Dedifferentiated amniotic fluid mesenchymal stem cell (primary cell): ENCODE data around the gene TMEM185B.
"Not testable (repeated sequence)": the region's sequence is repeated elsewhere in the genome, so short reads cannot be mapped to it uniquely, and the experiment has no call there.

Source experiments
- DNase-seq: peaks from one replicate; pipeline ENCODE4 v3.0.0-alpha.2; 2016; ENCODE audit errors: extremely low spot score

Gene TMEM185B

DNA sequence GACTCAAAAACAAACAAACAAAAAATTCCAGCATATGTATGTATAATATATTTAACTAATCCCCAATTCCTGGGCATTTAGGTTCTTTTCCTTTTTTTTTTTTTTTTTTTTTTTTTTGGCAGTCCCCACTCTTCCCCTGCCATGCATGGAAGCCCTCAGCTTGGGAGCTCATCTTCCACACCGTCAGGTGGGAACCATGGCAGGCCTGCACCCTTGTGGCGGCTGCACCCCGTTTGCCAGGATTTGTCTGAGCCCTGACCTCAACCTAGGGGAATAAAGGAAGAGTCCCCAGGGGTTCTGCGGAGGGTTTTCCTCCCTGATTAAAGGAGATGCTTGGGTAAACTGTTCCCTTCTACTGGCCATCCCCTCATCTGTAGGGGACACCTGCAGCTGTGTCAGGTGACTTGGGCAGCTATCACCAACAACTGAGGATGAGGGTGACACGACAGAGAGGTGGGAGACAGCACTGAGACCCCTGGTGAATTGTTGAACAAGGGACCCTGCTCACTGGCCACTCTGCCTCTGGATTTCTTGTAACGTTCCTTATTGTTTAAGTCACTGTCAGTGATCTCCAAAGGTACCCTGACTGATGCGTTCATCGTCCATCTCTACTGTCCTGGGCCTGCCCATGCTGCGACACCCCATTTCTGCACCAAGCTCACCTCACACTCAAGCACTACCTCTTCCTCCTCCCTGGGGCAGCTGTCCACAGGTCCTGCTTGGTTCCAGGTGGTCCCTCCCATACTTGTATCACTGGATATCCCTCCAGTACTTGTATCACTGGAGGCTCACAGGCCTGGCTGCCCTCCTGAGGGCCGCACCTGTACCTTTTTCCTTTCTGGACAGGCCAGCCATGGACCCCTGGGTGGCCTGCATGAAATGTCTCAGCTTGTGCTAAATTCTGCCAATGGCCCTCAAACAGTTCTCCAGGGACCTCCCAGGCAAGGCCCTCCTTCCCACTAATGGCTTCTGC is 14.5 kb downstream of the TMEM185B start:
- DNase-seq = no peak

- DNase-seq = no peak
These were observed 17.1 kb downstream of the TMEM185B start for GRCh38 chr2:120206022-120206581.

DNA sequence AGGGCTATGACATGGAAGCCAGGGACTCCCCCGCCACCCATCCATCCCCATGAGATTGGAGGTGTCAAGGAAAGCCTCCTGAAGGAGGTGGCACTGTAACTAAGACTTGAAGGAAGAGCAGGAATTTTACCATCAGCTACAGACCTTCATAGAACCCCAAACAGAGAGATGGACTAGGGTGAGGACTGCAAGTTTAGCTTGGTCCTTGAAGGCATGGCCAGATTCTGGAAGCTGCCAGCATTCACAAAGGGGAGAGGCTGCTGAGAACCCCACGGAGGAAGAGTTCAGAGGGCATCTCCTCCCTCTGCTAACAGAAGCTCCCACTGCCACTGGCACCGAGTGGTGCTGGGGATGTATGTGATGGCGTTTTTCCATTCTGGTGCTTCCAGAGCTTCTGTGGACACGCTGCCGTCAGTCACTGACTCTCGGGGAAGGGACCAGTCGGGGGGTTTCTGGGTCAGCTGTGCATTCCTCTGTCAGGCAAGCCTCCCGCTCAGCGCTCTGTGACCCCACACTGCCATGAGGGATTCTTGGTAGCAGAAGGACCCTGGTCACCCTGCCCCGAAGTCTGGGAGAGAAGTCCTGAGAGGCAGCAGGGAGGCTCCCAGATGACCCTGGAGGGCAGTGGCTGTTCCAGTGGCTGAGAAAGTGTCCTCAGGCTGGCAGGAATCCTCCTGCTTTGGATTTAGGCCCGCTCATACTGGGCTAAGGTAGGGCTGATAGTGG is 18.1 kb downstream of the TMEM185B start:
- DNase-seq = no peak

- no peak for DNase-seq
These were observed 18.8 kb downstream of the TMEM185B start for GRCh38 chr2:120204417-120204816.

DNA sequence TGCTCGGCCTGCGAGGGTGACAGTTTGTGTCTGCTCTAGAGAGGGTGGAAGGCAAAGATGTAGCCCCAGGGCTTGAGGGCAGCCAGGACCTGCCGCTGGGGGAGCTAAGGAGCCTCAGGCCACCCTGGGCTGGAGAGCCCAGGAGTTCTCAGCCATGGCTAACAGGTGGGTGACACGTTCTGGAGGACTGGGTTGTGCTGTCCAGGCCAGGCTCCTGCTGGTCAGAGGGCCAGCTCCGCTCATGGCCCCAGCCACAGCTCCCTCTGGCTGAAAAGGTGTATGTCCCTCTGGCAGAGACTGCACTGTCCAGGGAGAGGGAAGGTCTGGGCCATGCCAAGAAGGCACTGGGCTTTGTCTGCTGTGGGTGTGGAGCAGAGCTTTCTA is 19.2 kb downstream of the TMEM185B start:
- no peak for DNase-seq

DNA sequence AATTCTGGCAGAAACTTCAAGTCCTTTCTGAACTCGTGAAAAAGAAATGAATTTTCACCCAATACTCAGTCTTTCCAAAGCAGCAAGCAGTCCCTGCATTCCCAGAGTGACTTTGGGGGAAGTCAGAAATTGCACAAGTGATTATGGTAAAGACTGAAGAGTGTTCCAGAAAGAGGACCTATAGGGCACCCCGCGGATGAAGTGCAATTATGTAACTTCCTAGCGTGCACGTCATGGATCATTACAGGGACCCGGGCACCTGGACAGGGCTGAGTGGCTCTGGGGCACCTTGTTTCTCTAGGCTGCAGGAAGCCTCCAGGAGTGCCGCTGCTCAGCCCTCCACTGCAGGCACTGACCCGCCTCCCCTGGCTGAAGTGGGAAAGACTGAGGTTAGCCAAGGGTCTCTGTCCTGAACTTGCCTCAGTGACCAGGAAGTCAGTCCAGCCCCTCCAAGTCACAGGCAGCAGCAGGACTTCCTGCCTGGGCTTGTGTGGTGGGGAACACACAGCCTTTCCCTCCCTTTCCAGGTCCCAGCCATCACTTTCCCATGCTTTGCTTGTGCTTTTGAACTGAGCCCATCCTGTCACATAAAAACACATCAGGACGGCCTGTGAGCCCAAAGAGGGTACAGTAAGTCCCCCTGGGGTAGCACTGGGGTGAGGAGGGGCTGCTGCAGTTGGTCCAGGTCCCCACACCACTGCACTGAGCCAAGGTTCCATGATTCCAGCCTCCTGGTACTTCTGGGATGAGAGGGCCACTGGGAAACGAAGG is 19.8 kb downstream of the TMEM185B start:
- DNase-seq = no peak

GRCh38 chr2:120199817-120200459 is 23.3 kb downstream of the TMEM185B start:
- DNase-seq = not testable (repeated sequence)

- no peak for DNase-seq
These were observed 27.6 kb downstream of the TMEM185B start for GRCh38 chr2:120195553-120195952.

DNA sequence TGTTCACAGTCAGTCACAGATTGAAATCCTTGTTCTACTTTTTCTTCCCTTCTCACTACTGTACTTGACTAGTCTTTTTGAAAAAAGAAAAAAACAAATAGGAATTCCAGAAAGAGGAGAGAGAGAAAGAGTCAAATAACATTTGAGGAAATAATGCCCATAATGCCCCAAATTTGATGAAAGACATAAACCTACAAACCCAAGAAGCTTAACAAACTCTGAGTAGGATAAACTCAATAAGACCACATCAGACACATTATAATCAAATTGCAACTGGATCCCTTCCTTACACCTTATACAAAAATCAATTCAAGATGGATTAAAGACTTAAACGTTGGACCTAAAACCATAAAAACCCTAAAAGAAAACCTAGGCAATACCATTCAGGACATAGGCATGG is 30.9 kb downstream of the TMEM185B start:
- DNase-seq = no peak

- no peak for DNase-seq
These were observed 34.0 kb downstream of the TMEM185B start for GRCh38 chr2:120189189-120189588.

GRCh38 chr2:120182019-120182560 is 41.1 kb downstream of the TMEM185B start:
- DNase-seq = no peak

GRCh38 chr2:120180066-120180465 is 43.1 kb downstream of the TMEM185B start:
- DNase-seq = no peak

DNA sequence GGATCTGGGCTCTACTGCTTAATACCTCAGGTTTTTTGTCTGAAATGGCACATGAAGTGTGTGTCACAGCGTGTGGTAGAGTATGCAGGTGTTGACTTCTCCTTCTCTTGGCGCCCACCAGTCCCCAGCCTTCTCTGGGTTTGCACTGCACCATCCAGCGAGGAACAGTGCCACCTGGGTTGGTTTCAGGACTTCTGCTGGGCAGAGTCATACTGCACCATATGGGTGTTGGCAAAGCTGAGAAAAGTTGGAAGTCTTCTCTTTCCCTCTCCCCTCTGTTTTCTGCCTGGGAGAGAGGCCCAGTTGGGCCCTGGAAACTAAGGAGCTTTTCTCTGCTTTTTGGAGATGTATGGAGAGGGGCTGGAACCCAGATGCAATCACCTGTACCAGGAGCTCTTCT is 43.8 kb downstream of the TMEM185B start:
- DNase-seq = no peak

DNA sequence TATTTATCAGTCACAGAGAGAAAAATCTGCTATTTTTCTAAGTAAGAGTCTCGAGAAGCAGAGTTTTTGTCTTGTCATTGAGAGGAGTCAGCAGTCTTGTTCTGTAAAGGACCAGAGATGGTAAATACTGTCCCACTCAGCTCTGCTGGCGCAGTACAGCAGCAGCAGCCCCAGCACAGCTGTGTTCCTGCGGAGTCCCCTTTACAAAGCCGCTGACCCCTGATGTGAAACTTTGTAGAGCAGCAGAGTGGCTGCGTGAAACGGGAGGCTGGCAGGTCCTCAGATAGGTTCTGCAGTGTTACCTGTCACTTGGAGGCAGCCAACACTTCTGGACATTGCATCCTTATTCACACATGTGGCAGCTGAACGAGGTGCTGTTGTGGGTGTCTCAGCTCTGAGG is 45.2 kb downstream of the TMEM185B start:
- no peak for DNase-seq

- no peak for DNase-seq
These were observed 46.1 kb downstream of the TMEM185B start for GRCh38 chr2:120177001-120177621.

DNA sequence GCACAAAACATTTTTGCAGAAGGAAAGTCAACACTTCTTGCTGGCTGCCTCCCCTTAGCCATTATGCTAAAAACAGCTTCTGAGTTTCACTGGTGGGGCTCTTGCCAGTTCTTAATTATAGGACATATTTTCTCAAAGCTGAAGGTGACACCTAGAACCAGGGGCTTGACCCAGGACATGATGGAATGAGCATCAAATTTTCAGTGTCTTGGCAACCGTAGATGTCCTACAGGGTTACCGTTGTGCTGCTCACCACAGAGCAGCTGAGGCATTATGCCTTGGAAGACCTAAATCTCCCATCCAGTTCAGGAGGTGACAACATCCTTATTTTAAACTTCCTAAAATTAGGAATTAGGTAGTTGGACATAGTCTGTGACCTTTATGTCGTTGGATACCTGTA is 46.7 kb downstream of the TMEM185B start:
- no peak for DNase-seq

- peak; percentile 75 for DNase-seq
These were observed 48.1 kb downstream of the TMEM185B start for GRCh38 chr2:120174963-120175581.
